Measurements from ENCODE around the gene ARHGEF38. TPM values are rescaled to one million over a fixed set of nuclear protein-coding genes. Genes with fewer than 3 reads are reported as not detected.

The ARHGEF38 gene
- total RNA-seq, 2 donors from 2014 or later: 22.4 to 24.6 TPM

DNA sequence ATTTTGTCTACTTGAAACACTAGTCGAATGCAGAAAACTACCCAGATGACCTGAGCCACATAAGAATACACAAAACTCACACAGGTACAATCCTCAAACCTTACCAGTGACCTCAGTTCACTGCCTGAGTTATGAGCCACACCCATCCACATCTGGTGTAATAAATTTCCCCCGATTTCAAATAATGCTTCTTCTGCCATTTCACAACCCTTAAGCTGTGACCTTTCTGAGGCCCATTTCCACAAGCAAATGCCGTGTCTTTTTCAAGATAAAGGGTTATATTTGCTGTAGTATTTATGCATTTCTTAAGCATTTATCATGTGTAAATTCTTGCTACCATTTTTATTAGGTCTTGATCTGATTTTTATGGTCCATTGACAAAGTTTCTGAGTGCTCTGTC lies 1.8 kb upstream of the ARHGEF38 start:
- ATAC-seq (no peak), DNase-seq (no peak)
- 30 to 38% methylated on average over 3 of the region's 3 CpGs for WGBS, 2 donors
- Histone ChIP-seq H3K4me3 (no peak overlapping the region), H3K27me3 (no peaks in the 10 kb centered on the region), H3K27ac (peak overlapping the region in 3 of 4 donors; percentile 95), H3K4me1 (peaks cover 37% of the 10 kb centered on the region), H3K9me3 (no peaks in the 10 kb centered on the region), H3K36me3 (replicated peaks in 1 of 2; ENCODE audit: insufficient read depth in 1 of 2, low read depth in 2 of 2) (no peaks in the 10 kb centered on the region)
- TF ChIP-seq POLR2A (IDR thresholded peaks at IDR 0.05): no peak
- intact Hi-C loops (cut with DNase I): no loop called here

GRCh38 chr4:105555409-105555808 lies 3.0 kb downstream of the ARHGEF38 start:
- no peak overlapping the region for H3K4me3 ChIP-seq
- TF ChIP-seq, protein P1, sequence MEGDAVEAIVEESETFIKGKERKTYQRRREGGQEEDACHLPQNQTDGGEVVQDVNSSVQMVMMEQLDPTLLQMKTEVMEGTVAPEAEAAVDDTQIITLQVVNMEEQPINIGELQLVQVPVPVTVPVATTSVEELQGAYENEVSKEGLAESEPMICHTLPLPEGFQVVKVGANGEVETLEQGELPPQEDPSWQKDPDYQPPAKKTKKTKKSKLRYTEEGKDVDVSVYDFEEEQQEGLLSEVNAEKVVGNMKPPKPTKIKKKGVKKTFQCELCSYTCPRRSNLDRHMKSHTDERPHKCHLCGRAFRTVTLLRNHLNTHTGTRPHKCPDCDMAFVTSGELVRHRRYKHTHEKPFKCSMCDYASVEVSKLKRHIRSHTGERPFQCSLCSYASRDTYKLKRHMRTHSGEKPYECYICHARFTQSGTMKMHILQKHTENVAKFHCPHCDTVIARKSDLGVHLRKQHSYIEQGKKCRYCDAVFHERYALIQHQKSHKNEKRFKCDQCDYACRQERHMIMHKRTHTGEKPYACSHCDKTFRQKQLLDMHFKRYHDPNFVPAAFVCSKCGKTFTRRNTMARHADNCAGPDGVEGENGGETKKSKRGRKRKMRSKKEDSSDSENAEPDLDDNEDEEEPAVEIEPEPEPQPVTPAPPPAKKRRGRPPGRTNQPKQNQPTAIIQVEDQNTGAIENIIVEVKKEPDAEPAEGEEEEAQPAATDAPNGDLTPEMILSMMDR (IDR thresholded peaks at IDR 0.05): no peak
- no peak for TF ChIP-seq POLR2A (IDR thresholded peaks at IDR 0.05)
- H3K9me3 ChIP-seq: no peaks in the 10 kb centered on the region
- DNase-seq (no peak), ATAC-seq (no peak)
- no peaks in the 10 kb centered on the region for H3K27me3 ChIP-seq
- H3K36me3 ChIP-seq (replicated peaks in 1 of 2; ENCODE audit: insufficient read depth in 1 of 2, low read depth in 2 of 2): no peaks in the 10 kb centered on the region
- intact Hi-C loops (cut with DNase I): no loop called here
- H3K4me1 ChIP-seq: peaks cover 75% of the 10 kb centered on the region
- peak overlapping the region in 3 of 4 donors; percentile 26 to 95 (median 62) for H3K27ac ChIP-seq
- WGBS, 2 donors: 64% methylated on average over 4 of the region's 4 CpGs

DNA sequence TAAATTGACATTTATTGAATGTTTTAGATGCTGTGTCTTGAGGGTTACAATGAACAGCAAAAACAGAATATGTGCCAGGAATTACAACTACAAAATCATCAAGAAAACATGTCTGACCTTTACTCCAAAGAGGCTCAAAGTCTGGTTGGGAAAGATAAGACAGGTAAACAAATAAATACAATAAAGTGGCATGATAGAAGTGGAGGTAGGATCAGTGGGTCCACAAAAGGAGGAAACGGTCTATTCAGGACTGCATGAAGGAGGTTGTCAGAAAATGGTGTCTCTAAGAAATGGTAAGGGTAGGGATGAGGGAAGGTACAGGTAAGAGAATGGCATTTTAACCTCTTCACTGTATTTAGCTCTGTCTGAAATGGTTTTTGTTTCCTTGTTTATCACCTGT lies 3.8 kb downstream of the ARHGEF38 start:
- TF ChIP-seq POLR2A (IDR thresholded peaks at IDR 0.05): no peak
- TF ChIP-seq, protein P1 (IDR thresholded peaks at IDR 0.05): no peak
- no peak for DNase-seq
- intact Hi-C loops (cut with DNase I): no loop called here
- H3K4me1 ChIP-seq: peaks cover 75% of the 10 kb centered on the region
- H3K9me3 ChIP-seq: no peaks in the 10 kb centered on the region
- 29 to 38% methylated on average over 1 of the region's 1 CpG for WGBS, 2 donors
- no peak overlapping the region for H3K4me3 ChIP-seq
- H3K27ac ChIP-seq: peak overlapping the region; percentile 4 to 95 (median 56)
- no peaks in the 10 kb centered on the region for H3K36me3 ChIP-seq (replicated peaks in 1 of 2; ENCODE audit: insufficient read depth in 1 of 2, low read depth in 2 of 2)
- H3K27me3 ChIP-seq: no peaks in the 10 kb centered on the region
- ATAC-seq: no peak

GRCh38 chr4:105558277-105558676 lies 5.9 kb downstream of the ARHGEF38 start:
- H3K27me3 ChIP-seq: no peaks in the 10 kb centered on the region
- ATAC-seq: peak; percentile 58
- intact Hi-C loops (cut with DNase I): no loop called here
- peak overlapping the region in 3 of 4 donors; percentile 42 to 54 (median 54) for H3K27ac ChIP-seq
- WGBS, 2 donors: 18 to 21% methylated on average over 3 of the region's 3 CpGs
- no peak overlapping the region for H3K4me3 ChIP-seq
- TF ChIP-seq, protein P1 (IDR thresholded peaks at IDR 0.05): no peak
- TF ChIP-seq POLR2A (IDR thresholded peaks at IDR 0.05): no peak
- peaks cover 78% of the 10 kb centered on the region for H3K4me1 ChIP-seq
- no peak for DNase-seq
- no peaks in the 10 kb centered on the region for H3K36me3 ChIP-seq (replicated peaks in 1 of 2; ENCODE audit: insufficient read depth in 1 of 2, low read depth in 2 of 2)
- no peaks in the 10 kb centered on the region for H3K9me3 ChIP-seq

GRCh38 chr4:105560421-105560848 lies 8.0 kb downstream of the ARHGEF38 start:
- intact Hi-C loops (cut with DNase I): no loop called here
- Histone ChIP-seq H3K36me3 (replicated peaks in 1 of 2; ENCODE audit: insufficient read depth in 1 of 2, low read depth in 2 of 2) (no peaks in the 10 kb centered on the region), H3K9me3 (no peaks in the 10 kb centered on the region), H3K4me1 (peaks cover 85% of the 10 kb centered on the region), H3K27me3 (no peaks in the 10 kb centered on the region), H3K4me3 (no peak overlapping the region), H3K27ac (peak overlapping the region in 3 of 4 donors; percentile 58 to 68 (median 60))
- no peak for TF ChIP-seq POLR2A (IDR thresholded peaks at IDR 0.05)
- TF ChIP-seq, protein P1 (IDR thresholded peaks at IDR 0.05): no peak
- WGBS, 2 donors: 12 to 16% methylated on average over 1 of the region's 1 CpG
- no peak for DNase-seq
- peak; percentile 55 for ATAC-seq

All from body of pancreas (tissue), 4 donors.